ENCODE measurements around the gene PSMC1. TPM values are rescaled to one million over a fixed set of nuclear protein-coding genes. Genes with fewer than 3 reads are reported as not detected.

The PSMC1 gene
- total RNA-seq, 1 experiment from 2014 or later = 147 TPM

- peaks cover 4% of the 10 kb centered on the region for H3K4me1 Mint-ChIP-seq (ENCODE audit: low read depth, unreplicated experiment)
- no TSS peak for BruUV-seq (replicated peaks)
- no peak overlapping the region for H3K27ac Mint-ChIP-seq (ENCODE audit: unreplicated experiment)
- peaks cover 9% of the 10 kb centered on the region for H3K36me3 Mint-ChIP-seq (ENCODE audit: insufficient read depth, unreplicated experiment)
- DNase-seq = no peak
- H3K27me3 Mint-ChIP-seq (ENCODE audit: unreplicated experiment) = no peaks in the 10 kb centered on the region
- CTCF ChIA-PET = no interaction called here
- intact Hi-C loops (cut with micrococcal nuclease; ENCODE audit: unreplicated experiment) = loop anchor here (5.0 kb wide), 3 partner anchors 299 to 599 kb away; no protein-coding TSS in a partner anchor
- H3K4me3 Mint-ChIP-seq (ENCODE audit: low read depth, unreplicated experiment) = no peak overlapping the region
- TF ChIP-seq, protein P1, sequence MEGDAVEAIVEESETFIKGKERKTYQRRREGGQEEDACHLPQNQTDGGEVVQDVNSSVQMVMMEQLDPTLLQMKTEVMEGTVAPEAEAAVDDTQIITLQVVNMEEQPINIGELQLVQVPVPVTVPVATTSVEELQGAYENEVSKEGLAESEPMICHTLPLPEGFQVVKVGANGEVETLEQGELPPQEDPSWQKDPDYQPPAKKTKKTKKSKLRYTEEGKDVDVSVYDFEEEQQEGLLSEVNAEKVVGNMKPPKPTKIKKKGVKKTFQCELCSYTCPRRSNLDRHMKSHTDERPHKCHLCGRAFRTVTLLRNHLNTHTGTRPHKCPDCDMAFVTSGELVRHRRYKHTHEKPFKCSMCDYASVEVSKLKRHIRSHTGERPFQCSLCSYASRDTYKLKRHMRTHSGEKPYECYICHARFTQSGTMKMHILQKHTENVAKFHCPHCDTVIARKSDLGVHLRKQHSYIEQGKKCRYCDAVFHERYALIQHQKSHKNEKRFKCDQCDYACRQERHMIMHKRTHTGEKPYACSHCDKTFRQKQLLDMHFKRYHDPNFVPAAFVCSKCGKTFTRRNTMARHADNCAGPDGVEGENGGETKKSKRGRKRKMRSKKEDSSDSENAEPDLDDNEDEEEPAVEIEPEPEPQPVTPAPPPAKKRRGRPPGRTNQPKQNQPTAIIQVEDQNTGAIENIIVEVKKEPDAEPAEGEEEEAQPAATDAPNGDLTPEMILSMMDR (IDR thresholded peaks at IDR 0.05; ENCODE audit: unreplicated experiment) = no peak
- no peaks in the 10 kb centered on the region for H3K9me3 Mint-ChIP-seq (ENCODE audit: low read depth, unreplicated experiment)
Observed at GRCh38 chr14:90303473-90303872, 47.1 kb downstream of the PSMC1 start.

DNA sequence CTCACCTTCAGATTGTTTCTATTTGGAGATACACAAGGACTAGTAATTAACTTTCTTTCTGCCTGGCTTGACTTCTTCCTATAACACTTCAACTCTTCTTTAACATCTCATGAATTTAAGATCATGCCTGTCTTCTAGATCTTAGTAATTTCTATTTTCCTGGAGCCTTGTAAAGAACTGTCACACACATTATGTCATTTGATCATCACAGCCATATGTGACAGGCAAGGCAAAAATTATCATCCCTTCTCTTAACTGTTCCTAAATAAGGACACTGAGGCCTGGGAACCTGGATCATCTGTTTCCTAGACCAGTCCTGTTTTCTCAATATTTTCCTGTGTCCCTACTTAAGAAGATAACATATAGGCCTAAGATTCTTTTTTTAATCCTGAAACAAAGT, 48.1 kb downstream of the PSMC1 start:
- Mint-ChIP-seq H3K27ac (ENCODE audit: unreplicated experiment) (no peak overlapping the region), H3K36me3 (ENCODE audit: insufficient read depth, unreplicated experiment) (peaks cover 9% of the 10 kb centered on the region), H3K4me3 (ENCODE audit: low read depth, unreplicated experiment) (no peak overlapping the region), H3K4me1 (ENCODE audit: low read depth, unreplicated experiment) (peaks cover 14% of the 10 kb centered on the region), H3K27me3 (ENCODE audit: unreplicated experiment) (no peaks in the 10 kb centered on the region), H3K9me3 (ENCODE audit: low read depth, unreplicated experiment) (no peaks in the 10 kb centered on the region)
- no peak for DNase-seq
- BruUV-seq (replicated peaks) = no TSS peak
- intact Hi-C loops (cut with micrococcal nuclease; ENCODE audit: unreplicated experiment) = loop anchor here (5.0 kb wide), 3 partner anchors 298 to 598 kb away; no protein-coding TSS in a partner anchor
- CTCF ChIA-PET = no interaction called here
- TF ChIP-seq, protein P1 (IDR thresholded peaks at IDR 0.05; ENCODE audit: unreplicated experiment) = no peak

DNA sequence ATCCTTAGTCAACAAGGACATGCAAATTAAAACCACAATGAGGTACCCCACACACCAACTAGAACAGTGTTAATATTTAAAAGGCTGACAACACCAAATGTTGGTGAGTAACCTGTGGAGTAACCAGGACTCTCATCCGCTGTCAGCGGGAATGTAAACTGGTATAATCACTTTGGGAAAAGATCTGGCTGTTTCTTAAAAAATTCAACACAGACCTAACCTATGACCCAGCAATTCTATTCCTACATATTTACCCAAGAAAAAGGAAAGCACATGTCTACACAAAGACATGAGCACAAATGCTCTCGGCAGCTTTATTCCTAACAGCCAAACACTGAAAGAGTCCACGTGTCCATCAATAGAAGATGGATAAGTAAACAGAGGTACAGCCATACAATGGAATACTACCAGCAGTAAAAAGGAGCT, 48.8 kb downstream of the PSMC1 start:
- TF ChIP-seq, protein P1 (IDR thresholded peaks at IDR 0.05; ENCODE audit: unreplicated experiment) = no peak
- Mint-ChIP-seq H3K27me3 (ENCODE audit: unreplicated experiment) (no peaks in the 10 kb centered on the region), H3K4me3 (ENCODE audit: low read depth, unreplicated experiment) (no peak overlapping the region), H3K9me3 (ENCODE audit: low read depth, unreplicated experiment) (no peaks in the 10 kb centered on the region), H3K36me3 (ENCODE audit: insufficient read depth, unreplicated experiment) (peaks cover 9% of the 10 kb centered on the region), H3K27ac (ENCODE audit: unreplicated experiment) (no peak overlapping the region), H3K4me1 (ENCODE audit: low read depth, unreplicated experiment) (peaks cover 17% of the 10 kb centered on the region)
- BruUV-seq (replicated peaks) = no TSS peak
- intact Hi-C loops (cut with micrococcal nuclease; ENCODE audit: unreplicated experiment) = no loop called here
- CTCF ChIA-PET = no interaction called here
- no peak for DNase-seq

DNA sequence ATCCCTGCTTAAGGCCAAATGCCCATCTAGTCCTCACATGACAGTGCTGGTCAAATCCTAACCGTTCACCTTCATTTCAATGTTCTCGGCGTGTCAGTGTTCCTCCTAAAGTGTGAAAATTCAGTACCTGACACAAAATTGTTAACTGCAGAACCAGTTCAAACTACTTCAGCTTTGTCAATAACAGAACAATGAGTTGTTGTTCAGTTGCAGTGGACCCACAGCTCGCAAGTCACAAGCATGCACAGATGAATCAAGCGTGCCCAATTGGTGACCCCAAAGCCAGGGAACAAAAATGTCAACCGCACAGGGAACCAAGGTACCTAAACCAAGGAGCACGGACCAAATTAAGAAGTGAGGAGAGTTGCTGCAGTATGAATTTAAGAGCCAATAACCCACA, 52.2 kb downstream of the PSMC1 start:
- no peaks in the 10 kb centered on the region for H3K9me3 Mint-ChIP-seq (ENCODE audit: low read depth, unreplicated experiment)
- intact Hi-C loops (cut with micrococcal nuclease; ENCODE audit: unreplicated experiment) = no loop called here
- CTCF ChIA-PET = interaction anchor here (0.6 kb wide), 1 partner anchor 21 kb away, joined by 3 read pairs; no protein-coding TSS in a partner anchor
- H3K4me3 Mint-ChIP-seq (ENCODE audit: low read depth, unreplicated experiment) = no peak overlapping the region
- H3K36me3 Mint-ChIP-seq (ENCODE audit: insufficient read depth, unreplicated experiment) = no peaks in the 10 kb centered on the region
- no TSS peak for BruUV-seq (replicated peaks)
- no peak overlapping the region for H3K27ac Mint-ChIP-seq (ENCODE audit: unreplicated experiment)
- DNase-seq = no peak
- H3K4me1 Mint-ChIP-seq (ENCODE audit: low read depth, unreplicated experiment) = peaks cover 17% of the 10 kb centered on the region
- no peaks in the 10 kb centered on the region for H3K27me3 Mint-ChIP-seq (ENCODE audit: unreplicated experiment)
- TF ChIP-seq, protein P1 (IDR thresholded peaks at IDR 0.05; ENCODE audit: unreplicated experiment) = no peak
